H9 (cell line): ENCODE results near the gene TSPAN32. TPM values are rescaled to one million over a fixed set of nuclear protein-coding genes. Genes with fewer than 3 reads are reported as not detected.

ENCODE experiments used
- DNase-seq: peaks from one replicate; pipeline ENCODE4 v3.0.0-alpha.2; 2017
- H2AFZ ChIP-seq: one replicate; pipeline ENCODE4 v1.6.1; 2013; ENCODE audit warnings: mild to moderate bottlenecking, low read length, control low read depth, moderate library complexity
- H2AK5ac ChIP-seq: 2 replicates; pipeline ENCODE4 v1.6.1; 2013; ENCODE audit warnings: low read length, control low read depth, mixed read lengths; ENCODE audit not compliant: insufficient read length
- H2BK120ac ChIP-seq: one replicate; pipeline ENCODE4 v1.6.1; 2013; ENCODE audit warnings: low read depth, mild to moderate bottlenecking, low read length, control low read depth, inconsistent platforms; ENCODE audit not compliant: poor library complexity, severe bottlenecking
- H2BK12ac ChIP-seq: 2 replicates; pipeline ENCODE4 v1.6.1; 2013; ENCODE audit warnings: low read length, control low read depth, mixed read lengths, low read depth; ENCODE audit not compliant: insufficient read length
- H2BK15ac ChIP-seq: 2 replicates; pipeline ENCODE4 v1.6.1; 2013; ENCODE audit warnings: low read depth, low read length, control low read depth
- H2BK20ac ChIP-seq: one replicate; pipeline ENCODE4 v1.6.1; 2013; ENCODE audit warnings: low read depth, mild to moderate bottlenecking, low read length, control low read depth, inconsistent platforms; ENCODE audit not compliant: poor library complexity, severe bottlenecking
- H2BK5ac ChIP-seq: 2 replicates; pipeline ENCODE4 v1.6.1; 2013; ENCODE audit warnings: low read length, control low read depth, mixed read lengths; ENCODE audit not compliant: insufficient read length
- H3K14ac ChIP-seq: 2 replicates; pipeline ENCODE4 v1.6.1; 2013; ENCODE audit warnings: low read length, control low read depth; ENCODE audit not compliant: insufficient read depth
- H3K18ac ChIP-seq: 2 replicates; pipeline ENCODE4 v1.6.1; 2013; ENCODE audit warnings: low read depth, mild to moderate bottlenecking, mixed read lengths, low read length, control low read depth; ENCODE audit not compliant: insufficient read length
- H3K23ac ChIP-seq: 2 replicates; pipeline ENCODE4 v1.6.1; 2013; ENCODE audit warnings: low read length, control low read depth, mixed read lengths, low read depth; ENCODE audit not compliant: insufficient read length
- H3K23me2 ChIP-seq: 2 replicates; pipeline ENCODE4 v1.6.1; 2013; ENCODE audit warnings: low read depth, mild to moderate bottlenecking, mixed read lengths, low read length, control low read depth; ENCODE audit not compliant: insufficient read length, poor library complexity, severe bottlenecking
- H3K27ac ChIP-seq: 2 replicates; pipeline ENCODE4 v1.5.1; 2013; ENCODE audit warnings: low read length, control low read depth, mixed read lengths, low read depth; ENCODE audit not compliant: insufficient read length
- H3K27me3 ChIP-seq: 2 replicates; pipeline ENCODE4 v1.6.1; 2013; ENCODE audit warnings: low read length, control low read depth, inconsistent platforms; ENCODE audit not compliant: insufficient read depth
- H3K4ac ChIP-seq: 2 replicates; pipeline ENCODE4 v1.6.1; 2013; ENCODE audit warnings: low read depth, mild to moderate bottlenecking, control low read depth, inconsistent platforms, low read length, moderate library complexity
- H3K4me1 ChIP-seq: 2 replicates; pipeline ENCODE4 v1.6.1; 2013; ENCODE audit warnings: low read length, control low read depth, inconsistent platforms; ENCODE audit not compliant: insufficient read depth
- H3K4me2 ChIP-seq: 2 replicates; pipeline ENCODE4 v1.6.1; 2013; ENCODE audit warnings: low read length, control low read depth, mixed read lengths; ENCODE audit not compliant: insufficient read length, insufficient read depth
- H3K56ac ChIP-seq: 2 replicates; pipeline ENCODE4 v1.6.1; 2013; ENCODE audit warnings: low read depth, mild to moderate bottlenecking, mixed read lengths, low read length, control low read depth; ENCODE audit not compliant: insufficient read length
- H3K79me1 ChIP-seq: 2 replicates; pipeline ENCODE4 v1.6.1; 2013; ENCODE audit warnings: low read depth, mild to moderate bottlenecking, moderate library complexity, low read length, control low read depth, inconsistent platforms; ENCODE audit not compliant: insufficient read depth, poor library complexity, severe bottlenecking
- H3K79me2 ChIP-seq: 2 replicates; pipeline ENCODE4 v1.6.1; 2013; ENCODE audit warnings: low read length, control low read depth, inconsistent platforms; ENCODE audit not compliant: insufficient read depth
- H3K9ac ChIP-seq: 2 replicates; pipeline ENCODE4 v1.6.1; 2013; ENCODE audit warnings: low read length, control low read depth, mixed read lengths; ENCODE audit not compliant: insufficient read length; ENCODE audit errors: extremely low read depth
- H3K9me3 ChIP-seq: one replicate; pipeline ENCODE4 v1.6.1; 2013; ENCODE audit warnings: low read depth, low read length, inconsistent platforms; ENCODE audit not compliant: control insufficient read depth
- H3T11ph ChIP-seq: one replicate; pipeline ENCODE4 v1.6.1; 2013; ENCODE audit warnings: mild to moderate bottlenecking, low read length, control low read depth, inconsistent platforms
- H4K20me1 ChIP-seq: one replicate; pipeline ENCODE4 v1.6.1; 2013; ENCODE audit not compliant: control insufficient read depth, insufficient read length, insufficient read depth
- H4K5ac ChIP-seq: 2 replicates; pipeline ENCODE4 v1.6.1; 2013; ENCODE audit warnings: low read depth, mild to moderate bottlenecking, mixed read lengths, low read length, control low read depth; ENCODE audit not compliant: insufficient read length
- H4K8ac ChIP-seq: replicated peaks from 2 replicates; pipeline ENCODE4 v1.6.1; 2013; ENCODE audit warnings: low read length, control low read depth, mixed read lengths, low read depth; ENCODE audit not compliant: insufficient read length
- H4K91ac ChIP-seq: 2 replicates; pipeline ENCODE4 v1.6.1; 2013; ENCODE audit warnings: low read depth, mild to moderate bottlenecking, moderate library complexity, mixed read lengths, low read length, control low read depth; ENCODE audit not compliant: insufficient read length
- H3K27ac Mint-ChIP-seq, 3 experiments: 2 replicates in 2 of 3; 3 replicates in 1 of 3; pipeline ENCODE4 v1.8.0; 2020 to 2021; ENCODE audit warnings: mixed read lengths in 3 of 3, mild to moderate bottlenecking in 1 of 3, moderate library complexity in 1 of 3
- H3K27me3 Mint-ChIP-seq: 2 replicates; pipeline ENCODE4 v1.8.0; 2021; ENCODE audit warnings: low read depth, mild to moderate bottlenecking, moderate library complexity, mixed read lengths
- H3K36me3 Mint-ChIP-seq, 3 experiments: 2 replicates in 2 of 3; 3 replicates in 1 of 3; pipeline ENCODE4 v1.8.0; 2020 to 2021; ENCODE audit warnings: low read depth in 3 of 3, mixed read lengths in 3 of 3; ENCODE audit not compliant: insufficient read depth in 1 of 3
- H3K4me1 Mint-ChIP-seq, 2 experiments: 2 replicates each; pipeline ENCODE4 v1.8.0; 2020; ENCODE audit warnings: mixed read lengths in 2 of 2
- H3K4me3 Mint-ChIP-seq, 2 experiments: 2 replicates in 1 of 2; 3 replicates in 1 of 2; pipeline ENCODE4 v1.8.0; 2020 to 2021; ENCODE audit warnings: mild to moderate bottlenecking in 2 of 2, mixed read lengths in 2 of 2, moderate library complexity in 1 of 2
- H3K9me3 Mint-ChIP-seq, 2 experiments: 2 replicates in 1 of 2; 3 replicates in 1 of 2; pipeline ENCODE4 v1.8.0; 2020; ENCODE audit warnings: mild to moderate bottlenecking in 2 of 2, mixed read lengths in 2 of 2, moderate library complexity in 1 of 2
- CTCF ChIP-seq: fragments of 200-600 bp; sonication (generic); conservative IDR thresholded peaks from 3 replicates; pipeline ENCODE4 v1.8.0; 2021; ENCODE audit warnings: antibody characterized with exemption, mild to moderate bottlenecking
- WGBS: extraction: QIAGEN DNeasy Blood & Tissue Kit; methylation state at CpG from one replicate; pipeline ENCODE4 v1.1.7; 2013; ENCODE audit warnings: missing lambda C conversion rate, low lambda C conversion rate, mixed read lengths; ENCODE audit not compliant: insufficient read length; ENCODE audit errors: extremely low coverage; 5-methylcytosine and 5-hydroxymethylcytosine counted together
- total RNA-seq: library from RNA; stranded (reverse); gene quantifications from 2 replicates; pipeline ENCODE4 v1.2.1, GENCODE V29; 2021

The TSPAN32 gene
- total RNA-seq, 1 experiment from 2014 or later, result not detected

GRCh38 chr11:2329551-2329950 is 27.7 kb downstream of the TSPAN32 start:
- Histone ChIP-seq H3K4ac (no peak overlapping the region), H3K4me1 (no peaks in the 10 kb centered on the region), H3K4me2 (no peak overlapping the region), H3K27me3 (no peaks in the 10 kb centered on the region), H3K23ac (no peak overlapping the region), H2BK12ac (no peak overlapping the region), H4K5ac (no peak overlapping the region), H2BK15ac (no peak overlapping the region), H2BK5ac (no peak overlapping the region), H3K14ac (no peak overlapping the region), H3K56ac (no peak overlapping the region), H4K91ac (no peak overlapping the region), H2BK120ac (no peak overlapping the region), H3K18ac (no peak overlapping the region), H3T11ph (no peak overlapping the region), H3K79me1 (no peaks in the 10 kb centered on the region), H3K27ac (no peak overlapping the region), H2BK20ac (no peak overlapping the region), H2AK5ac (no peak overlapping the region), H3K79me2 (no peaks in the 10 kb centered on the region), H4K20me1 (no peaks in the 10 kb centered on the region), H3K9ac (no peak overlapping the region), H3K9me3 (peaks cover 5% of the 10 kb centered on the region), H2AFZ (no peak overlapping the region), H3K23me2 (no peaks in the 10 kb centered on the region), H4K8ac (no peak overlapping the region)
- no CpG with 5 or more reads among the region's 9 CpGs for WGBS
- Mint-ChIP-seq H3K36me3 (peaks cover 9 to 18% (median 11%) of the 10 kb centered on the region in 3 experiments; a peak in 6 of 7 replicates), H3K9me3 (peaks cover 16 to 26% of the 10 kb centered on the region in 2 experiments), H3K4me1 (peaks cover 11% of the 10 kb centered on the region in 2 experiments; a peak in 3 of 4 replicates), H3K4me3 (no peak overlapping the region), H3K27me3 (peaks cover 32% of the 10 kb centered on the region), H3K27ac (no peak overlapping the region)
- no peak for DNase-seq
- no peak for TF ChIP-seq CTCF
